Tibial artery (tissue), 4 donors: ENCODE results near the gene DLG2.
"Not testable (repeated sequence)": the region's sequence is repeated elsewhere in the genome, so short reads cannot be mapped to it uniquely, and the experiment has no call there.

Source experiments
- DNase-seq, 2 donors: peaks; one replicate each; pipeline ENCODE4 v3.0.0-alpha.2; 2019
- H3K27ac ChIP-seq, 2 donors: fragments of 200-600 bp; sonication (generic) in 1 of 2; 1 replicate in 1 of 2; 2 replicates in 1 of 2; pipeline ENCODE4 v1.5.1; 2018 to 2019; ENCODE audit warnings: mild to moderate bottlenecking in 1 of 2
- H3K27me3 ChIP-seq, 2 donors: fragments of 200-600 bp; sonication (generic) in 1 of 2; one replicate each; pipeline versions ENCODE4 v1.5.1 to v1.6.0; 2016 to 2019
- H3K36me3 ChIP-seq, 3 donors: fragments of 200-600 bp; sonication (generic) in 2 of 3; one replicate each; pipeline ENCODE4 v1.5.1; 2016 to 2019; ENCODE audit warnings: mild to moderate bottlenecking in 2 of 3
- H3K4me1 ChIP-seq, 4 donors: fragments of 200-600 bp; sonication (generic) in 2 of 4; 1 replicate in 3 of 4; 2 replicates in 1 of 4; pipeline ENCODE4 v1.5.1; 2016 to 2019
- H3K4me3 ChIP-seq, 2 donors: fragments of 200-600 bp; sonication (generic) in 1 of 2; 1 replicate in 1 of 2; 2 replicates in 1 of 2; pipeline ENCODE4 v1.5.1; 2018 to 2019; ENCODE audit warnings: mild to moderate bottlenecking in 2 of 2
- H3K9me3 ChIP-seq, 3 donors: fragments of 200-600 bp; sonication (generic) in 1 of 3; one replicate each; pipeline ENCODE4 v1.5.1; 2016 to 2019
- CTCF ChIP-seq, 2 experiments: fragments of 200-600 bp in 1 of 2; fragments of 450-650 bp in 1 of 2; IDR thresholded peaks; one replicate each; pipeline ENCODE4 v1.5.1; 2017 to 2019; ENCODE audit warnings: antibody characterized with exemption in 2 of 2, mild to moderate bottlenecking in 1 of 2, moderate library complexity in 1 of 2
- intact Hi-C: fragments of 100-400 bp; cut with DNase I; formaldehyde crosslinking; loops from one replicate; pipeline ENCODE4 v1.15.0; 2023; ENCODE audit warnings: low total_unique reads

The DLG2 gene

DNA sequence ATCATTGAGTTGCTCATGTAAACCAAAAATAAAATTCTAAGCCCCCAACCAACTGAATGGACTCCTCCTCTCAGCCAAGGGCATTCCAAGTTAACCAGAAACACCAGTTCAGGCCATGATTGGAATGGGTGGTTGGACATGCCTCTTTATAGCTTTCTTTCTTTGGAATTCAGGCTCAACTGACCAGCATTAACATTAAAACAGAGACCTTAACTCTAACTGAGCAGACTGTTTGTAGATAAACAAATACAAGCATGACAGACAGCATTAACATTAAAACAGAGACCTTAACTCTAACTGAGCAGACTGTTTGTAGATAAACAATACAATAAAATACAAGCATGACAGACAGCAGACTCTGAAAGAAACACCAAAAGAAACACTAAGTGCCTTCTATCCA lies 278.2 kb downstream of the DLG2 start:
- H3K27me3 ChIP-seq = no peaks in the 10 kb centered on the region
- H3K27ac ChIP-seq = no peak overlapping the region
- H3K9me3 ChIP-seq = no peaks in the 10 kb centered on the region
- DNase-seq = no peak
- no peak for TF ChIP-seq CTCF (IDR thresholded peaks at IDR 0.05)
- no peaks in the 10 kb centered on the region for H3K4me1 ChIP-seq
- no peaks in the 10 kb centered on the region for H3K36me3 ChIP-seq
- intact Hi-C loops = no loop called here
- no peak overlapping the region for H3K4me3 ChIP-seq

- Histone ChIP-seq H3K27me3 (no peaks in the 10 kb centered on the region), H3K4me3 (no peak overlapping the region), H3K36me3 (no peaks in the 10 kb centered on the region), H3K9me3 (no peaks in the 10 kb centered on the region), H3K27ac (no peak overlapping the region), H3K4me1 (no peaks in the 10 kb centered on the region)
- intact Hi-C loops = no loop called here
- DNase-seq = no peak
- TF ChIP-seq CTCF (IDR thresholded peaks at IDR 0.05) = no peak
Measured at GRCh38 chr11:85347291-85347690, 279.9 kb downstream of the DLG2 start.

DNA sequence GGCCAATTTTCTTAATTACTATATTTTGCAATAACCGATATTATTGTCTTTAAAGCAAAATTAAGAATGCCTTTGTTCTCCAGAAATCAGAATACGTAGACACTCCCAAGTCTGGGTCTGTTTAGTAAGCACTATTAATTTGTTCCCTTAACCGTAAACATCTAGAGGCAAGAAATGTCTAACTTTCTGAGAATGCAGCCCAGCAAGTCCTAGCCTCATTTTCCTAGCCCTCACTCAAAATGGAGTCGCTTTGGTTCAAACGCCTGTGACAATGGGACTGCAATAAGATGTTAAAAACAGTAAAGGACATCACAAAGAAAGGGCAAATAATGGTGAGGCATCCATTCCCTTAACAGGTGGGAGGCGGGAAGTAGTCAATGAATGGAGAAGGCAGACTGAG lies 280.7 kb downstream of the DLG2 start:
- DNase-seq = no peak
- H3K36me3 ChIP-seq = peaks cover 0 to under 1% (median 0%) of the 10 kb centered on the region in 3 donors
- H3K27me3 ChIP-seq = no peaks in the 10 kb centered on the region
- TF ChIP-seq CTCF (IDR thresholded peaks at IDR 0.05) = no peak
- no peak overlapping the region for H3K27ac ChIP-seq
- intact Hi-C loops = no loop called here
- peaks cover 0 to 5% (median 0%) of the 10 kb centered on the region in 3 donors for H3K9me3 ChIP-seq
- no peak overlapping the region for H3K4me3 ChIP-seq
- H3K4me1 ChIP-seq = no peaks in the 10 kb centered on the region

DNA sequence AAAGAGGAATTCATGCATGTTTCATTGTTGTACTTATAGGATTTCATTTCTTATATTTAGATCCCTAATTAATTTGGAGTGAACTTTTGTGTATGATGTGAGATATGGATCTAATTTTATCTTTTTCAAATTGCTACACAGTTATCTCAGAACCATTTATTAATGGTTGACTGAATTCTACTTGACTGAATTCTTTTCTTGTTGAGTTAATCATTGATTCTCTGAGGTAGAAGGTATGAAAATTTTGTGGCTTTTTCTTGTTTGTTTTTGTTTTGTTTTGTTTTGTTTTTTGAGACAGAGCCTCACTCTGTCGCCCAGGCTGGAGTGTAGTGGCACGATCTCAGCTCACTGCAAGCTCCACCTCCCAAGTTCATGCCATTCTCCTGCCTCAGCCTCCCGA lies 286.3 kb downstream of the DLG2 start:
- H3K4me3 ChIP-seq, DNase-seq, intact Hi-C loops, H3K27ac ChIP-seq, H3K27me3 ChIP-seq, H3K4me1 ChIP-seq, H3K36me3 ChIP-seq: not testable (repeated sequence)
- H3K9me3 ChIP-seq = peaks cover 0 to 16% (median 0%) of the 10 kb centered on the region in 3 donors

DNA sequence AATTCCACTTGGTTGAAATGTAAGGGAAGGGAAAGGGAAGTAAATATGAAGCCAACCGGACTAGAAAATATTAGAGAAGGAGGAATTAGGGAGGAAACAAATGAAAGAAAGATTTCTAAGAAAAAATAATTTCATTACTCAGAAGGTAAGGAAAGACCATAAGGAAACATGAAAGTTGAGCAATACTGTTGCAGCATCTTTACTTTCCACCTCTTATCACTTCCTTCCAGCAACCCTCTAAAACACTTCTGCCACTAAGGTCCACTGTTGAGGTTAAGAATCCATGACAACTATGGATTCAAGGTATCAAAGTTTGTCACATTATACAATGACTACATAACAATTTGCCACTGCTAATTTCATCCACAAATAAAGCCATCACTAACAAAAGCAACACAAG lies 308.6 kb downstream of the DLG2 start:
- Histone ChIP-seq H3K9me3 (no peaks in the 10 kb centered on the region), H3K4me1 (no peaks in the 10 kb centered on the region), H3K4me3 (no peak overlapping the region), H3K36me3 (no peaks in the 10 kb centered on the region), H3K27me3 (no peaks in the 10 kb centered on the region), H3K27ac (no peak overlapping the region)
- DNase-seq = no peak
- no peak for TF ChIP-seq CTCF (IDR thresholded peaks at IDR 0.05)
- intact Hi-C loops = no loop called here

GRCh38 chr11:85316967-85317366 lies 310.2 kb downstream of the DLG2 start:
- Histone ChIP-seq H3K4me1 (no peaks in the 10 kb centered on the region), H3K27me3 (no peaks in the 10 kb centered on the region), H3K9me3 (no peaks in the 10 kb centered on the region), H3K36me3 (no peaks in the 10 kb centered on the region), H3K4me3 (no peak overlapping the region), H3K27ac (no peak overlapping the region)
- no peak for TF ChIP-seq CTCF (IDR thresholded peaks at IDR 0.05)
- intact Hi-C loops = no loop called here
- DNase-seq = no peak
